ENCODE results near the gene PBX3. TPM values are rescaled to one million over a fixed set of nuclear protein-coding genes. Genes with fewer than 3 reads are reported as not detected.

PBX3 gene
- total RNA-seq, 1 experiment from 2014 or later, result 46.0 TPM

DNA sequence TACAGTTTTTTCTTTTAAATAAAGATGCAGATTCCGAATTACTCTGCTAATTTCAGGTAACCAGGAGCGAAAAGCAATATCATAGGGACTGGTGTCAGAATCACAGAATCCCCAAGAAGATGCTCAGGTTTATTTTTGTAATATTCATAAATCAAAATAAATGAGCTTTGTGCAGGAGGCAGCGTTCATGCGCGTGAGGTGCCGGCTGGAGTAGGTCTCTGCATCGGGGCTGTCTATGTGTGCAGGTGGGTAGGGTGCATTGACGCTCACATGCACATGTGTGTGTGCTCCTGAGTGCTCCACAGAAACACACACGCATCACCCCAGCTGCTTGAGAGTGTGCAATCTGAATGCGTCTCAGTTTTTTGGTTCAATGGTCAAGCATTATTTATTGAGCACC lies 226.4 kb downstream of the PBX3 start:
- no peak overlapping the region for H3K4me2 ChIP-seq (ENCODE audit: insufficient read depth, insufficient read length, low read length)
- H3K4me1 ChIP-seq (ENCODE audit: insufficient read depth, low read length), result no peaks in the 10 kb centered on the region
- H3K27me3 ChIP-seq (ENCODE audit: insufficient read depth, low read length), result no peaks in the 10 kb centered on the region
- TF ChIP-seq, protein P1, sequence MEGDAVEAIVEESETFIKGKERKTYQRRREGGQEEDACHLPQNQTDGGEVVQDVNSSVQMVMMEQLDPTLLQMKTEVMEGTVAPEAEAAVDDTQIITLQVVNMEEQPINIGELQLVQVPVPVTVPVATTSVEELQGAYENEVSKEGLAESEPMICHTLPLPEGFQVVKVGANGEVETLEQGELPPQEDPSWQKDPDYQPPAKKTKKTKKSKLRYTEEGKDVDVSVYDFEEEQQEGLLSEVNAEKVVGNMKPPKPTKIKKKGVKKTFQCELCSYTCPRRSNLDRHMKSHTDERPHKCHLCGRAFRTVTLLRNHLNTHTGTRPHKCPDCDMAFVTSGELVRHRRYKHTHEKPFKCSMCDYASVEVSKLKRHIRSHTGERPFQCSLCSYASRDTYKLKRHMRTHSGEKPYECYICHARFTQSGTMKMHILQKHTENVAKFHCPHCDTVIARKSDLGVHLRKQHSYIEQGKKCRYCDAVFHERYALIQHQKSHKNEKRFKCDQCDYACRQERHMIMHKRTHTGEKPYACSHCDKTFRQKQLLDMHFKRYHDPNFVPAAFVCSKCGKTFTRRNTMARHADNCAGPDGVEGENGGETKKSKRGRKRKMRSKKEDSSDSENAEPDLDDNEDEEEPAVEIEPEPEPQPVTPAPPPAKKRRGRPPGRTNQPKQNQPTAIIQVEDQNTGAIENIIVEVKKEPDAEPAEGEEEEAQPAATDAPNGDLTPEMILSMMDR (conservative IDR thresholded peaks at IDR 0.05), result no peak
- no peaks in the 10 kb centered on the region for H3K23me2 ChIP-seq (ENCODE audit: insufficient read length, low read depth, low read length, poor library complexity, severe bottlenecking)
- no peaks in the 10 kb centered on the region for H3K79me2 ChIP-seq (ENCODE audit: insufficient read depth, low read length)
- Mint-ChIP-seq H3K4me1 (no peaks in the 10 kb centered on the region), H3K9me3 (peaks cover 18% of the 10 kb centered on the region in 2 experiments), H3K4me3 (no peak overlapping the region), H3K27ac (no peak overlapping the region; a peak in 1 of 7 replicates), H3K36me3 (ENCODE audit: insufficient read depth in 1 of 3, low read depth in 3 of 3) (peaks cover 0 to 10% (median 3%) of the 10 kb centered on the region in 3 experiments; a peak in 2 of 7 replicates), H3K27me3 (ENCODE audit: low read depth) (no peaks in the 10 kb centered on the region; the same call in 1 of the 2 replicates)
- no peak overlapping the region for H4K8ac ChIP-seq (replicated peaks; ENCODE audit: insufficient read length, low read depth, low read length)
- no peak overlapping the region for H2BK5ac ChIP-seq (ENCODE audit: insufficient read length, low read length)
- H3K9ac ChIP-seq (ENCODE audit: extremely low read depth, insufficient read length, low read length), result no peak overlapping the region
- no peak overlapping the region for H2BK120ac ChIP-seq (ENCODE audit: low read depth, low read length, poor library complexity, severe bottlenecking)
- H4K20me1 ChIP-seq (ENCODE audit: control insufficient read depth, insufficient read depth, insufficient read length), result no peaks in the 10 kb centered on the region
- no peak overlapping the region for H3K4ac ChIP-seq (ENCODE audit: low read depth, low read length)
- H2BK12ac ChIP-seq (ENCODE audit: insufficient read length, low read depth, low read length), result no peak overlapping the region
- no peaks in the 10 kb centered on the region for H3K9me3 ChIP-seq (ENCODE audit: control insufficient read depth, low read depth, low read length)
- no peak overlapping the region for H2AK5ac ChIP-seq (ENCODE audit: insufficient read length, low read length)
- H2BK15ac ChIP-seq (ENCODE audit: low read depth, low read length), result no peak overlapping the region
- DNase-seq, result no peak
- H3K18ac ChIP-seq (ENCODE audit: insufficient read length, low read depth, low read length), result no peak overlapping the region
- H3K14ac ChIP-seq (ENCODE audit: insufficient read depth, low read length), result no peak overlapping the region
- no peak overlapping the region for H2BK20ac ChIP-seq (ENCODE audit: low read depth, low read length, poor library complexity, severe bottlenecking)
- WGBS (ENCODE audit: extremely low coverage, insufficient read length, low lambda C conversion rate), result no CpG with 5 or more reads among the region's 10 CpGs
- H3K56ac ChIP-seq (ENCODE audit: insufficient read length, low read depth, low read length), result no peak overlapping the region
- no peaks in the 10 kb centered on the region for H3K79me1 ChIP-seq (ENCODE audit: insufficient read depth, low read depth, low read length, poor library complexity, severe bottlenecking)
- no peak overlapping the region for H3T11ph ChIP-seq (ENCODE audit: low read length)
- no peak overlapping the region for H4K91ac ChIP-seq (ENCODE audit: insufficient read length, low read depth, low read length)
- no peak overlapping the region for H3K23ac ChIP-seq (ENCODE audit: insufficient read length, low read depth, low read length)
- no peak overlapping the region for H3K27ac ChIP-seq (ENCODE audit: insufficient read length, low read depth, low read length)
- H2AFZ ChIP-seq (ENCODE audit: low read length), result no peak overlapping the region
- H4K5ac ChIP-seq (ENCODE audit: insufficient read length, low read depth, low read length), result no peak overlapping the region
